Lower lobe of right lung (tissue), 2 donors: Measurements from ENCODE around the gene GPRC5A. TPM values are rescaled to one million over a fixed set of nuclear protein-coding genes. Genes with fewer than 3 reads are reported as not detected.

Experiments
- ATAC-seq, 2 donors: fragments of 200-7000 bp; cut with Tn5 transposase; one replicate each; pipeline ENCODE4 v1.9.1; 2020 to 2022; ENCODE audit warnings: mild to moderate bottlenecking in 2 of 2, moderate library complexity in 2 of 2
- DNase-seq: peaks from one replicate; pipeline ENCODE4 v3.0.0-alpha.2; 2020
- H3K27ac ChIP-seq: fragments of 200-600 bp; one replicate; pipeline ENCODE4 v1.8.0; 2022
- H3K27me3 ChIP-seq: fragments of 200-600 bp; one replicate; pipeline ENCODE4 v1.8.0; 2022; ENCODE audit warnings: low read depth
- H3K36me3 ChIP-seq: fragments of 200-600 bp; one replicate; pipeline ENCODE4 v1.8.0; 2022; ENCODE audit warnings: mild to moderate bottlenecking
- H3K4me1 ChIP-seq: fragments of 200-600 bp; one replicate; pipeline ENCODE4 v1.8.0; 2022
- H3K4me3 ChIP-seq: fragments of 200-600 bp; one replicate; pipeline ENCODE4 v1.8.0; 2022; ENCODE audit warnings: mild to moderate bottlenecking
- H3K9me3 ChIP-seq: fragments of 200-600 bp; one replicate; pipeline ENCODE4 v1.8.0; 2022
- intact Hi-C: fragments of 100-400 bp; cut with DNase I; formaldehyde crosslinking; loops from one replicate; pipeline ENCODE4 v1.11.0; 2022
- total RNA-seq: library from RNA; stranded (reverse); fragmentation: NEBNext Ultra II Directional; extraction: Animal tissue kit (Norgen Biotek cat#: 25700); gene quantifications from one replicate; pipeline ENCODE4 v1.2.1, GENCODE V29; 2021
- TF ChIP-seq, protein P1 (sequence below): fragments of 200-600 bp; IDR thresholded peaks from one replicate; pipeline ENCODE4 v1.8.0; 2022; ENCODE audit warnings: antibody characterized with exemption, mild to moderate bottlenecking
- donor health status: DM: no; HTN: yes; CAD: no; lungs with severe emphysema.

GPRC5A gene
- total RNA-seq, 1 donor from 2014 or later: 482 TPM

DNA sequence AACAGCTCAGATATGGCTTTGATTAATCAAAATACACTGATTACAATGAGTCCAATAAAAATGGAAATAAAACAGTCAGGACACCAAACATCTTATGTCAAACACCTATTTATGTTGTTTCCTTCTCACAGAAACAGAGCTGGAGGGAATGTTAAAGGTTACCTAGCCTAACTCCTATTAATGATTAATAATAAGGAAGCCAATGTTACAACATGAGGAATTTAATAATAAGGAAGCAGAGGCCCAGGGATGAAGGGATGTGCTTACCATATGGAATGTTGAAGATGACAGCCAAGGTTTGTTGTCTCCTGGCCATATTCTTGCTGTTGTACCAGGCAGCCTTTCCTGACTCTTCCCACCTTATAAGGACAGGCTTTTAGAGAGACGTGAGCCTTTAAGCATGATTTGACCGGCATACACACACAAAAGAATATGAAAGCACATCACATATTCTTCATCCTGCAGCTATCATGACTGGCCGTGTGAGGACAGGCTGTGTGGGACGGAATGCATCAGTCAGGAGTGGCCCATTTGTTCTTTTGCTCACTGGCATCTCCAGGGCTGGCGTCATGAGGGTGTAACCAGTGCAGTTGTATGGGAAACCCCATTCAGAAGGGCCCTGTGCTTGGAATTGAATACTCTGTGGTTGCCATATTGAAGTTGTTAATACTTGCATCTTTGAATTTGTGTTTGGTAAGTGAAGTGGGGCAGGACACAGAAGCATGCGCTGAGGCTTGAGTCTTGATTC, 63.7 kb downstream of the GPRC5A start:
- ATAC-seq: peak; percentile 13 to 25
- TF ChIP-seq, protein P1, sequence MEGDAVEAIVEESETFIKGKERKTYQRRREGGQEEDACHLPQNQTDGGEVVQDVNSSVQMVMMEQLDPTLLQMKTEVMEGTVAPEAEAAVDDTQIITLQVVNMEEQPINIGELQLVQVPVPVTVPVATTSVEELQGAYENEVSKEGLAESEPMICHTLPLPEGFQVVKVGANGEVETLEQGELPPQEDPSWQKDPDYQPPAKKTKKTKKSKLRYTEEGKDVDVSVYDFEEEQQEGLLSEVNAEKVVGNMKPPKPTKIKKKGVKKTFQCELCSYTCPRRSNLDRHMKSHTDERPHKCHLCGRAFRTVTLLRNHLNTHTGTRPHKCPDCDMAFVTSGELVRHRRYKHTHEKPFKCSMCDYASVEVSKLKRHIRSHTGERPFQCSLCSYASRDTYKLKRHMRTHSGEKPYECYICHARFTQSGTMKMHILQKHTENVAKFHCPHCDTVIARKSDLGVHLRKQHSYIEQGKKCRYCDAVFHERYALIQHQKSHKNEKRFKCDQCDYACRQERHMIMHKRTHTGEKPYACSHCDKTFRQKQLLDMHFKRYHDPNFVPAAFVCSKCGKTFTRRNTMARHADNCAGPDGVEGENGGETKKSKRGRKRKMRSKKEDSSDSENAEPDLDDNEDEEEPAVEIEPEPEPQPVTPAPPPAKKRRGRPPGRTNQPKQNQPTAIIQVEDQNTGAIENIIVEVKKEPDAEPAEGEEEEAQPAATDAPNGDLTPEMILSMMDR: no peak
- no peak for DNase-seq
- Histone ChIP-seq H3K27ac (no peak overlapping the region), H3K27me3 (no peaks in the 10 kb centered on the region), H3K9me3 (no peaks in the 10 kb centered on the region), H3K4me1 (no peaks in the 10 kb centered on the region), H3K4me3 (no peak overlapping the region), H3K36me3 (no peaks in the 10 kb centered on the region)
- intact Hi-C loops: no loop called here

DNA sequence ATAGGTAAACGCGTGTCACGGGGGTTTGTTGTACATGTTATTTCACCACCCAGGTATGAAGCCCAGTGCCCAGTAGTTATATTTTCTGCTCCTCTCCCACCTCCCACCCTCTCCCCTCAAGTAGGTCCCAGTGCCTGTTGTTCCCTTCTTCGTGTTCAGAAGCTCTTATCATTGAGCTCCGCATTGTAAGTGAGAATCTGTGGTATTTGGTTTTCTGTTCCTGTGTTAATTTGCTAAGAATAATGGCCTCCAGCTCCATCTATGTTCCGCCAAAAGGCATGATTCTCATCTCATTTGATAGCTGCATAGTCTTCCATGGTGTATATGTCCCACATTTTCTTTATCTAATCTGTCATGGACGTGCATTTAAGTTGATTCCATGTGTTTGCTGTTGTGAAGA, 67.5 kb downstream of the GPRC5A start:
- no peak for ATAC-seq
- no peaks in the 10 kb centered on the region for H3K36me3 ChIP-seq
- intact Hi-C loops: no loop called here
- TF ChIP-seq, protein P1: no peak
- H3K4me3 ChIP-seq: no peak overlapping the region
- H3K9me3 ChIP-seq: no peaks in the 10 kb centered on the region
- no peaks in the 10 kb centered on the region for H3K27me3 ChIP-seq
- H3K4me1 ChIP-seq: no peaks in the 10 kb centered on the region
- H3K27ac ChIP-seq: no peak overlapping the region
- DNase-seq: no peak

DNA sequence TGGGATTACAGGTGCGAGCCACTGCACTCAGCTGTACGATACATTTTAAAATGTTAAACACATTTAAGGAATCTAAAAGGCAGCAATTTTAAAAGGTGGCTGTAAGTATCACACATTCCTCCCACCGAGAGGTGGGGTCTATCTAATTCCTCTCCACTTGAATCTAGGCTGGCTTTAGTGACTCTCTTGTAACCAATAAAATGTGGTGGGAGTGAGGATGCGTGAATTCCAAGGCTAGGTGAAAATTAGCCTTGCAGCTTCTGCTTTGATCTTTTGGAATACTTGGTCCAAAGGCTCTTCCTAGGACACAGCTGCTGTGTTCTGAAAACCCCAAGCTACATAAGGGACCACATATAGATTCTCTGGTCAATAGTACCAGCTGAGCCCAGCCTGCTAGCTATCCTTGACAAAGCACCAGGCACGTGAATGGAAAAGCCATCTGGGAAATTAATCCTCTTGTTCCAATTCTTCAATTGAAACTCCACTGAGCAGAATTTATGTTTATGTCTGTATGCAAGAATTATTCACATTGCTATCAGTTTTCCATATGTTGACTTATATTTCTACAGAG, 69.4 kb downstream of the GPRC5A start:
- Histone ChIP-seq H3K9me3 (no peaks in the 10 kb centered on the region), H3K4me1 (no peaks in the 10 kb centered on the region), H3K4me3 (no peak overlapping the region), H3K36me3 (no peaks in the 10 kb centered on the region), H3K27me3 (no peaks in the 10 kb centered on the region), H3K27ac (no peak overlapping the region)
- DNase-seq (no peak), ATAC-seq (no peak)
- TF ChIP-seq, protein P1: no peak
- intact Hi-C loops: no loop called here

DNA sequence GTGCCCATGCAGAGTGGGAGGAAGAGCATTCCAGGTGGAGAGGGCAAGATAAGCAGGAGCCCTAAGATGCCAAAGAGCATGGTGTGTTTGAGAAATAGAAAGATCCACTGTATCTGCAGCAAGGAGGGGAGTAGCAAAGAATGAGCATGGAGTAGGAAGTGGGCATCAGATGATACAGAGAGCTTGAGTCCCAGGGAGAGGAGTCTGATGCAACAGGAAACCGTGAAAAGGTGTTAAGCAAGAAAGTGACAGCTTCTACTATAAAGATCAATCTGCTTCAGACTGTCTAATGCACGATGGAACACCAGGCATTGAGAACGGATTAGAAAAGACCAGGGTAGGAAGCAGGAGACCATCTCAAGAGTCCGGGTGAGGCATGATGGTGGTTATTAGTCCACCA, 72.9 kb downstream of the GPRC5A start:
- intact Hi-C loops: no loop called here
- peaks cover 20% of the 10 kb centered on the region for H3K36me3 ChIP-seq
- DNase-seq (no peak), ATAC-seq (peak in 1 of 2 donors; percentile 15)
- H3K4me1 ChIP-seq: no peaks in the 10 kb centered on the region
- H3K27ac ChIP-seq: no peak overlapping the region
- H3K27me3 ChIP-seq: no peaks in the 10 kb centered on the region
- TF ChIP-seq, protein P1: no peak
- no peak overlapping the region for H3K4me3 ChIP-seq
- H3K9me3 ChIP-seq: no peaks in the 10 kb centered on the region

DNA sequence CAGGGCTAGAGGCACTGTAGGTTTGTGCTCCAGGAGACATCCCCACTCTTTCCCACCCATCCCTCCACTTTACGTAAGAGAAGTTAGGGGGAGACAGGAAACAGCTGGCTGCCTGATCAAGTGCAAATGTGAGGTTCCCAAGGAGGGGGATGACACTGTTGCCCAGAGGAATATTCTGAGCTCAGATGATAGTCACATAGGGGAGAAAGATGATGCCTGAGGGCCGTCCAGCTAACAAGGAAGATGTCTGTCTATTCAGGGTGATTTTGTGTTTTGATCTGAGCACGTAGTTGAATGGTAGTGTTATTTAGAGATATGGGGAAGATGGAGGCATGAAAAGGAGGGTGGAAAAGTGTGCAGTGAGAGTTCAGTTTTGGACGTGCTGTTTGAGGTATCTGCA, 74.5 kb downstream of the GPRC5A start:
- no peak overlapping the region for H3K4me3 ChIP-seq
- H3K4me1 ChIP-seq: no peaks in the 10 kb centered on the region
- H3K27ac ChIP-seq: no peak overlapping the region
- TF ChIP-seq, protein P1: no peak
- no peaks in the 10 kb centered on the region for H3K9me3 ChIP-seq
- ATAC-seq (no peak), DNase-seq (no peak)
- peaks cover 27% of the 10 kb centered on the region for H3K36me3 ChIP-seq
- intact Hi-C loops: no loop called here
- no peaks in the 10 kb centered on the region for H3K27me3 ChIP-seq

Other genes with a start within 250 kb of the GPRC5A start
- not detected for gene GPR19, start 195.4 kb upstream of the GPRC5A start, total RNA-seq
- 57.7 TPM for gene CDKN1B, start 174.2 kb upstream of the GPRC5A start, total RNA-seq
- gene APOLD1, start 105.9 kb upstream of the GPRC5A start, total RNA-seq: 11.0 TPM
- 45.1 TPM for gene DDX47, start 78.2 kb upstream of the GPRC5A start, total RNA-seq
- not detected for gene GPRC5D, start 60.6 kb downstream of the GPRC5A start, total RNA-seq
- gene HEBP1, start 108.7 kb downstream of the GPRC5A start, total RNA-seq: 72.7 TPM
- 7.5 TPM for gene FAM234B, start 152.8 kb downstream of the GPRC5A start, total RNA-seq
- gene GSG1, start 212.1 kb downstream of the GPRC5A start, total RNA-seq: not detected